Measurements from ENCODE around the gene TPH2.

The TPH2 gene

DNA sequence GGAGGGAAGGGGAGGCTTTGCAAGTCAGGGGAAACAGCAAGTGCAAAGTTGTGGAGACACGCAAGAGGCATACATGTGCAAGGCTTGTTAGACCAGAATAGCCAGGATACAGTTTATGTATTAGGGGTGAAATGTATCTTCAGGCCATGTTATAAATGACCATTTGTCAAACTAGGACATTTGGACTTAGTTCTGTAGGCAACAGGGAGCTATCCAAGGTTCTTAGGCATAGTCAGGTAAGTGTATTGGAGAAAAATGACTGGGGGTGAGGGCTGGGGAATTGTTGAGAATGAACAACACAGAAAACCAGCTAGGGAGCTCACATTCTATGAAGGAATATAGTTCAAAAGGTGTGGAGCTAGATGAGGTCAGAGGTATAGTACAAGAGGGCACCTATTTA lies 42.5 kb downstream of the TPH2 start:
- no peak overlapping the region for H3K4me3 ChIP-seq (ENCODE audit: control insufficient read depth, low read depth, low read length)
- no peak for DNase-seq (ENCODE audit: low read depth)
- TF ChIP-seq, protein P1, sequence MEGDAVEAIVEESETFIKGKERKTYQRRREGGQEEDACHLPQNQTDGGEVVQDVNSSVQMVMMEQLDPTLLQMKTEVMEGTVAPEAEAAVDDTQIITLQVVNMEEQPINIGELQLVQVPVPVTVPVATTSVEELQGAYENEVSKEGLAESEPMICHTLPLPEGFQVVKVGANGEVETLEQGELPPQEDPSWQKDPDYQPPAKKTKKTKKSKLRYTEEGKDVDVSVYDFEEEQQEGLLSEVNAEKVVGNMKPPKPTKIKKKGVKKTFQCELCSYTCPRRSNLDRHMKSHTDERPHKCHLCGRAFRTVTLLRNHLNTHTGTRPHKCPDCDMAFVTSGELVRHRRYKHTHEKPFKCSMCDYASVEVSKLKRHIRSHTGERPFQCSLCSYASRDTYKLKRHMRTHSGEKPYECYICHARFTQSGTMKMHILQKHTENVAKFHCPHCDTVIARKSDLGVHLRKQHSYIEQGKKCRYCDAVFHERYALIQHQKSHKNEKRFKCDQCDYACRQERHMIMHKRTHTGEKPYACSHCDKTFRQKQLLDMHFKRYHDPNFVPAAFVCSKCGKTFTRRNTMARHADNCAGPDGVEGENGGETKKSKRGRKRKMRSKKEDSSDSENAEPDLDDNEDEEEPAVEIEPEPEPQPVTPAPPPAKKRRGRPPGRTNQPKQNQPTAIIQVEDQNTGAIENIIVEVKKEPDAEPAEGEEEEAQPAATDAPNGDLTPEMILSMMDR (conservative IDR thresholded peaks at IDR 0.05; ENCODE audit: control insufficient read depth, insufficient read depth, low read depth, low read length): no peak

DNA sequence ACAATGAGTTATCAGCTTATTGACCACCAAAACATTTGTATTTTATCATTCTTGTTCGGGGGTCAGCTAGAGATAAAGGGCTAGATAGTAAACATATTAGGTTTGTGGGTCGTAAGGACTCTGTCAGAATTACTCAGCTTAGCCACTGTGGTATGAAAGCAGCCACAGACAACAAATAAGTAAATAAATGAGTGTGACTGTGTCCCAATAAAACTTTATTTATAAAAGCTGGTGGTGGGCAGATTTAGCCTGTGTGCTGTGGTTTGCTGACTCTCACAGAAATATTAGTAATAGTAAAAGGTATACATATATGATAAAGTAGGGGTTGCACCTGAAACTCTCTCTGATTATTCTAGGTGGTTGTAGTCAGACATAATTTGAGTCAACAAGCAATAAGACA lies 56.1 kb downstream of the TPH2 start:
- DNase-seq (ENCODE audit: low read depth): no peak
- TF ChIP-seq, protein P1 (conservative IDR thresholded peaks at IDR 0.05; ENCODE audit: control insufficient read depth, insufficient read depth, low read depth, low read length): no peak

DNA sequence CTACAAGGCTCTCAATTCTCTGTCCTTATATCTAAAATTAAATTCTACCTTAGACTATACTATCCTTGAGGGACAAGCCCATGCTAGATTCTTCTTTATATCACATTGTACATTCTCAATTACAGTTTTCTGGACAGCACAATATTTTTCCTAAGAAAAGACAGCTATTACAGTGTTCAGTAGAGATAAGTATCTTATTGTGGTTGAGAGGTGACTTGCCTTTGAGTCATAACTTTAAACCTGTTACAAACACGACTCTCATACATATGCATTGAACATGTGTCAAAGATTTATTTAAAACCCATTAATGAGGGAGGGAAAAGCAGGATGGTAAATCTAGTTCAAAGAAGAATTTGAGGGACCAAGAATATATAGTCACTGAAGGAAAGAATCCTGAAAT lies 61.1 kb downstream of the TPH2 start:
- TF ChIP-seq, protein P1 (conservative IDR thresholded peaks at IDR 0.05; ENCODE audit: control insufficient read depth, insufficient read depth, low read depth, low read length): no peak
- no peak for DNase-seq (ENCODE audit: low read depth)
- no peak overlapping the region for H3K4me3 ChIP-seq (ENCODE audit: control insufficient read depth, low read depth, low read length)

More for the DNA sequence above, 56.1 kb downstream of the TPH2 start:
- H3K4me3 ChIP-seq (ENCODE audit: control insufficient read depth, low read depth, low read length): no peak overlapping the region

DNA sequence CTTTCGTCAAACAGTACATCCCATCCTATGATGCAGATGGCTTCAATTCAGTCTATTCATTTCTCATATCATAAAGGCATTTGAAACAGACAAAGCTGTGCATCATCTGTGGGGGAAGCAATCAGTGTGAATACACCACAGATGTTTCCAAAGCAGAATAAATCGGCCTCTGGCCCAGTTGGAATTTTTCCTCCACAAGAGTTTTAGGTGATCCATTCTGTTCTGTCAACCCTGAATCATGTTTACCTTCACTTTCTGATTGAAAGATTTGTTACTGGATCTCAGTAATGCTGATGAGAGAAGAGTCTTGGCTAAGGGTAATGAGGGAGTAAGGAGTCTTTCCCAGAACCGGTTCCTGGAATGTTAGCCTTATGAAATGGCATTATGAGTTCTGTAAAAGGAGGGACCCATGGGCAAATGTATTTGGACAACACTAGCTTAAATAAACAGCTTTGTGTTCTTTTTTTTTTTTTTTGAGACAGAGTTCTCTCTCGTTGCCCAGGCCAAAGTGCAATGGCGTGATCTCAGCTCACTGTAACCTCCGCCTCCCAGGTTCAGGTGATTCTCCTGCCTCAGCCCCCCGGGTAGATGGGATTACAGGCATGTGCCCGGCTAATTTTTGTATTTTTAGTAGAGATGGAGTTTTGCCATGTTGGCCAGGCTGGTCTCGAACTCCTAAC lies 62.5 kb downstream of the TPH2 start:
- TF ChIP-seq, protein P1 (conservative IDR thresholded peaks at IDR 0.05; ENCODE audit: control insufficient read depth, insufficient read depth, low read depth, low read length): no peak
- no peak overlapping the region for H3K4me3 ChIP-seq (ENCODE audit: control insufficient read depth, low read depth, low read length)
- DNase-seq (ENCODE audit: low read depth): no peak

DNA sequence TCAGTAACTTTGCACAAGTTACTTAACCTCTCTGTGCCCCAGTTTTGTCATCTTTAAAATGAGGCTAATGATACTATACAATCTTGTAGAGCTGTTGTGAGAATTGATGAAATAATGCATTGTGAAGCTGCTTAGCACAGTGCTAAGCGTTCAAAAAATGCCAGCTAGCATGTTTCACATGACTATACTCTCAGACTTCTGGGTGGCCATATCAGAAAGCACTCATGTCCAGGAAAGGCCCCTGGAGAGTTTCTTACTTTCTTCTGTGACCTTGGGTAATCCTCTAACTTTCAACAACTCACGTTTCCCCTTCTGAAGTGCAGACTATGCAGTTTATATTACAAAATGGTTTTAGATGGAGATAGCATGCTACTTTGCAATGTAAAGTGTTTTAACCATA lies 68.1 kb downstream of the TPH2 start:
- H3K4me3 ChIP-seq (ENCODE audit: control insufficient read depth, low read depth, low read length): no peak overlapping the region
- no peak for DNase-seq (ENCODE audit: low read depth)
- TF ChIP-seq, protein P1 (conservative IDR thresholded peaks at IDR 0.05; ENCODE audit: control insufficient read depth, insufficient read depth, low read depth, low read length): no peak

DNA sequence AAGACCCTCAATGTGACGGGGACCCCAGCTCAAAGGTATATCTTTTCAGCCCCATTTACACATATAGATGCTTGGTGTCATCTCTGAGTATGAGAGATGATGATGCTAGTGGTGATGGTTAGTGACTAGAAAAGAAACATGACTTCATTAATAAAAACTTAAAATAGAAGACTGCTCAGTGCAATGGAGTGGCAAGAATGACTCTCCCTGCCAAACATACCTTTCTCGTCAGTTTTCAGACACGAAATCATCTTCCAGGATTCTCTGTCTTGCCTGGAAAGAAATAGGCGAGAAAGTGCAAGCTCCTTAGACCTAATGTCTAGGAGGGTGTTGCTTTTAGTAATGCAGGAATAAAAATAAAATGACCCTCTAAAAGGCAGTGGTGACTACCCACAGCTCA lies 71.7 kb downstream of the TPH2 start:
- no peak overlapping the region for H3K4me3 ChIP-seq (ENCODE audit: control insufficient read depth, low read depth, low read length)
- TF ChIP-seq, protein P1 (conservative IDR thresholded peaks at IDR 0.05; ENCODE audit: control insufficient read depth, insufficient read depth, low read depth, low read length): no peak
- DNase-seq (ENCODE audit: low read depth): no peak

DNA sequence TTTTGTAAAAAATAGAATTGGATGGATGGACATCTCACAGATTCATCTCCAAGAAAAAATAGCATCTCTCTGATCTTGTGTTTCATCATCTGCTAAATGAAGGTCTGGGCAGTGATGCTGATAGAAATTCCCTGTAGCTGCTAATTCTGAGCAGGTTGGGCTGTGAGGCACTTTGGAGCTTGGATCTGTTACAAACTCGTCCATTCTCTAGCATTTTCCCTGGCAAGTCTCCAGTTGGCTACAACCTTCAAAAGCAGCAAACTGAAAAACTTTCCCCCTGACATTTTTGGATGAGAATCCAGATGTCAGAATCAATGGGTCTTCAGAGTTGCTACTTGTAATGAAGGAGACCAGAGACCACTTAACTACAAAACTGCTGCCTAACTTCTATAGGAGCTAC lies 72.7 kb downstream of the TPH2 start:
- TF ChIP-seq, protein P1 (conservative IDR thresholded peaks at IDR 0.05; ENCODE audit: control insufficient read depth, insufficient read depth, low read depth, low read length): no peak

More for the DNA sequence above, 72.7 kb downstream of the TPH2 start:
- no peak for DNase-seq (ENCODE audit: low read depth)
- H3K4me3 ChIP-seq (ENCODE audit: control insufficient read depth, low read depth, low read length): no peak overlapping the region

Measured in fibroblast of mammary gland (primary cell).